Colonic mucosa (tissue), 4 donors: ENCODE results near the gene OBP2B. TPM values are rescaled to one million over a fixed set of nuclear protein-coding genes. Genes with fewer than 3 reads are reported as not detected.
"Not testable (repeated sequence)": the region's sequence is repeated elsewhere in the genome, so short reads cannot be mapped to it uniquely, and the experiment has no call there.

Source experiments
- DNase-seq: peaks from one replicate; pipeline ENCODE4 v3.0.0-alpha.2; 2020
- H3K27ac ChIP-seq: fragments of 200-600 bp; one replicate; pipeline ENCODE4 v1.8.0; 2021
- H3K27me3 ChIP-seq: fragments of 200-600 bp; one replicate; pipeline ENCODE4 v1.8.0; 2021
- H3K36me3 ChIP-seq: fragments of 200-600 bp; one replicate; pipeline ENCODE4 v1.8.0; 2021
- H3K4me1 ChIP-seq: fragments of 200-600 bp; one replicate; pipeline ENCODE4 v1.8.0; 2021; ENCODE audit warnings: mild to moderate bottlenecking
- H3K4me3 ChIP-seq: fragments of 200-600 bp; one replicate; pipeline ENCODE4 v1.8.0; 2021
- H3K9ac ChIP-seq, 2 donors: one replicate each; pipeline ENCODE4 v1.7.0; 2013; ENCODE audit warnings: control low read depth in 2 of 2, low read depth in 2 of 2, low read length in 2 of 2
- H3K9me3 ChIP-seq: fragments of 200-600 bp; one replicate; pipeline ENCODE4 v1.8.0; 2021
- intact Hi-C: fragments of 100-400 bp; cut with DNase I; formaldehyde crosslinking; loops from one replicate; pipeline ENCODE4 v1.14.1; 2022
- total RNA-seq, 2 donors: library from RNA; stranded (reverse); fragmentation: NEBNext Ultra II Directional in 1 of 2; extraction: Animal tissue kit (Norgen Biotek cat#: 25700) in 1 of 2; gene quantifications; one replicate each; pipeline ENCODE4 v1.2.1, GENCODE V29; 2021
- TF ChIP-seq, protein P1 (sequence below): fragments of 200-600 bp; IDR thresholded peaks from one replicate; pipeline ENCODE4 v1.8.0; 2022; ENCODE audit warnings: antibody characterized with exemption, mild to moderate bottlenecking
- donor health status: healthy.
- donor health status: DM: no; HTN: no; CAD: no.
- donor health status: DM: no; HTN: no; CAD: no.

The OBP2B gene
- total RNA-seq, 2 donors from 2014 or later, result not detected

DNA sequence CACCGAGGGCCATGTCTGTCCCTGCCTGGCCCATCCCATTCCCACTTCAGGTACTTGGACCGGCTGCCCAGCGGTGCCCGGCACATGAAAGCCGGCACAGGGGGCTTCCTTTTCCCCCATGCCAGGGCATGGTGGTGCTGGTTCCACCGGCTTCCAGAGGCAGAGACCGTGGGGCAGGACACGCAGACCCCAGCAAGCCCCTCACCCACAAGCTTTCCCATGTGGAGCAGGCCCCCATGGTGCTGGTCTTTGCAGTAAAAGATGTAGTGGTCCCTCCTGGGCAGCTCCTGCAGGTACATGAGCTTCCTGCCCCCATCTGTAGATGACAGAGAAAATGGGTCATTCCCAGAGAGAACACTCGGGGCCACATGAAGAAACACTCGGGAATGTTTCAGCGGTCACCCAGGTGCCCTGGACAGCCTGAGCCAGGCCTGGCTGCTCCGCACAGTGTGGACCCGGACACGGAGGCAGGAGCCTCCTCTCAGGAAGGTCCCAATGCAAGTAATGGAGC lies 2.0 kb downstream of the OBP2B start:
- no peaks in the 10 kb centered on the region for H3K27me3 ChIP-seq
- DNase-seq, result no peak

DNA sequence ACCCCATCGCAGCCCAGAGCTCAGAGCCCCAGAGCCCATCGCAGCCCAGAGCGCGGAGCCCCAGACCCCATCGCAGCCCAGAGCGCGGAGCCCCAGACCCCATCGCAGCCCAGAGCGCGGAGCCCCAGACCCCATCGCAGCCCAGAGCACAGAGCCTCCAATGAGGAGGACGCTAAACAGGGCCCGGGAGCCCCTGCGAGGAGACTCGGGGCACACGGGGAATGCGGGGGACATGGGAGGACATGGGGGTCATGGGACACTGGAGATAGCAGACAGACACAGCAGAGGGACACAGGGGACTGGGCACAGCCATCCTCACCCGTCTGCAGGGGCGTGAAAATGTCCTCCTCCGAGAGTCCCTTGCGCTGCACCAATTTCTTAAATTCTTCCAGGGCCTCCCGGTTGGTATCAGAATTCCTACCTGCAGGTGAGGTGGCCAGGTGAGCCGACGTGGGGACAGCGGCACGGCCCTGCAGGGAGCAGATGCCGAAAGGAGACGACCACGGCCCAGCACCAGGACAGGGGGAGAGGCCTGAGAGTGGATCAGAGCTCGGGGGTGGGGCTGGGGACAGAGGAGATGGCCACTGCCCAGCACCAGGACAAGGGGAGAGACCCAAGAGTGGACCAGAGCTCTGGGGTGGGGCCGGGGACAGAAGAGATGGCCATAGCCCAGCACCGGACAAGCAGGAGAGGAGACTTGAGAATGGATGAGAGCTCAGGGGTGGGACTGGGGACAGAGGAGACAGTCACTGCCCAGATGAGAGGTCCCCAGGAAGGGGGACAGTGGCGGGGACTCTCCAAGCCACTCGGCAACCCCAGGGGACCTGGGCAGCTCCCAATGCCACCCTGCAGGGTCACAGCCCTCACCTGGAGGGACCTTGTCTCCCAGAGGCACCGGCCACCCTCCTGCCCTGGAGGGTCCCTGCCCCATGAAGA lies 2.8 kb downstream of the OBP2B start:
- no peaks in the 10 kb centered on the region for H3K4me1 ChIP-seq
- H3K9ac ChIP-seq, result no peak overlapping the region
- H3K27ac ChIP-seq, result no peak overlapping the region
- TF ChIP-seq, protein P1, sequence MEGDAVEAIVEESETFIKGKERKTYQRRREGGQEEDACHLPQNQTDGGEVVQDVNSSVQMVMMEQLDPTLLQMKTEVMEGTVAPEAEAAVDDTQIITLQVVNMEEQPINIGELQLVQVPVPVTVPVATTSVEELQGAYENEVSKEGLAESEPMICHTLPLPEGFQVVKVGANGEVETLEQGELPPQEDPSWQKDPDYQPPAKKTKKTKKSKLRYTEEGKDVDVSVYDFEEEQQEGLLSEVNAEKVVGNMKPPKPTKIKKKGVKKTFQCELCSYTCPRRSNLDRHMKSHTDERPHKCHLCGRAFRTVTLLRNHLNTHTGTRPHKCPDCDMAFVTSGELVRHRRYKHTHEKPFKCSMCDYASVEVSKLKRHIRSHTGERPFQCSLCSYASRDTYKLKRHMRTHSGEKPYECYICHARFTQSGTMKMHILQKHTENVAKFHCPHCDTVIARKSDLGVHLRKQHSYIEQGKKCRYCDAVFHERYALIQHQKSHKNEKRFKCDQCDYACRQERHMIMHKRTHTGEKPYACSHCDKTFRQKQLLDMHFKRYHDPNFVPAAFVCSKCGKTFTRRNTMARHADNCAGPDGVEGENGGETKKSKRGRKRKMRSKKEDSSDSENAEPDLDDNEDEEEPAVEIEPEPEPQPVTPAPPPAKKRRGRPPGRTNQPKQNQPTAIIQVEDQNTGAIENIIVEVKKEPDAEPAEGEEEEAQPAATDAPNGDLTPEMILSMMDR, result no peak
- DNase-seq, result no peak
- no peaks in the 10 kb centered on the region for H3K9me3 ChIP-seq
- H3K36me3 ChIP-seq, result no peaks in the 10 kb centered on the region
- H3K4me3 ChIP-seq, result no peak overlapping the region
- H3K27me3 ChIP-seq, result no peaks in the 10 kb centered on the region
- intact Hi-C loops, result no loop called here

More for the DNA sequence above, 2.0 kb downstream of the OBP2B start:
- intact Hi-C loops, result no loop called here
- Histone ChIP-seq H3K9me3 (no peaks in the 10 kb centered on the region), H3K27ac (no peak overlapping the region), H3K9ac (no peak overlapping the region), H3K36me3 (no peaks in the 10 kb centered on the region), H3K4me1 (no peaks in the 10 kb centered on the region), H3K4me3 (no peak overlapping the region)
- TF ChIP-seq, protein P1, result no peak

DNA sequence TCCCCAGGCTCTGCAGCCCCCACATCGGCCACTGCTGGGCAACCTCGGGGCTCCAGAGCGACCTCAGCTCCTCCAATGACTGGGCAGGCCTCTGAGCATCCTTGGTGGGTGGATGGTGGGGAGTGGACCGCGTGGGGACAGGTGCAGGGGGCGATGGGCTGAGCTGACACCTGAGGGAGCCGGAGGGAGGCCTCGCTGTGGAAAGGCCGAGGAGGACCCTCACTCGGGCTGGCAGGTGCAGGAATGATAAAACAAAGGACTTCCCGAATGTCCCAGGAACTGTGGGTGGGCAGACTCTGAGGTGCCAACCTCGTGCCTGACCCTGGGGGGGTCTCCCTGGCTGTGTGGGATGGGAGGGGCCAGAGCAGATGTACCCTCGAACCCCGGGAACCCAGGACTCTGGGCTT lies 3.6 kb downstream of the OBP2B start:
- DNase-seq, H3K9ac ChIP-seq, H3K27ac ChIP-seq, H3K9me3 ChIP-seq, H3K27me3 ChIP-seq, H3K36me3 ChIP-seq, H3K4me1 ChIP-seq, H3K4me3 ChIP-seq, intact Hi-C loops: not testable (repeated sequence)

DNA sequence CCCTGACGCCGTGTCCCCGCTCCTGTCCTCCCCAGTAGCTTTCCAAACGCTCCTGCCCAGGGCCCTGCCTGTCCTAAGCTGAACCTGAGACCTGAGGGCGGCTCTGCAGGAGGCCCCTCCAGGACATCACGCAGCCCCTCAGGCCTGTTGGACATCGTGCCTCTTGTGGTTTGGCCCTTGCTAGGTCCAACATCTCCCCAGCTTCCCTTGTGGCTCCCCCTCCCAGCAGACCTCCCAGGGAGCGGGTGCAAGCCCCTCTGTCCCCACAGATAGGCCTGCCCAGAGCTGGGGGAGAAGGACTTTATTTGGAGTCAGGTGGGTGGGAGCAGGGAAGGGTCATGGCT lies 4.1 kb downstream of the OBP2B start:
- no peak for DNase-seq
- Histone ChIP-seq H3K9me3 (no peaks in the 10 kb centered on the region), H3K4me1 (no peaks in the 10 kb centered on the region), H3K27me3 (no peaks in the 10 kb centered on the region), H3K36me3 (no peaks in the 10 kb centered on the region), H3K27ac (no peak overlapping the region), H3K4me3 (no peak overlapping the region), H3K9ac (no peak overlapping the region)
- TF ChIP-seq, protein P1, result no peak
- intact Hi-C loops, result no loop called here

DNA sequence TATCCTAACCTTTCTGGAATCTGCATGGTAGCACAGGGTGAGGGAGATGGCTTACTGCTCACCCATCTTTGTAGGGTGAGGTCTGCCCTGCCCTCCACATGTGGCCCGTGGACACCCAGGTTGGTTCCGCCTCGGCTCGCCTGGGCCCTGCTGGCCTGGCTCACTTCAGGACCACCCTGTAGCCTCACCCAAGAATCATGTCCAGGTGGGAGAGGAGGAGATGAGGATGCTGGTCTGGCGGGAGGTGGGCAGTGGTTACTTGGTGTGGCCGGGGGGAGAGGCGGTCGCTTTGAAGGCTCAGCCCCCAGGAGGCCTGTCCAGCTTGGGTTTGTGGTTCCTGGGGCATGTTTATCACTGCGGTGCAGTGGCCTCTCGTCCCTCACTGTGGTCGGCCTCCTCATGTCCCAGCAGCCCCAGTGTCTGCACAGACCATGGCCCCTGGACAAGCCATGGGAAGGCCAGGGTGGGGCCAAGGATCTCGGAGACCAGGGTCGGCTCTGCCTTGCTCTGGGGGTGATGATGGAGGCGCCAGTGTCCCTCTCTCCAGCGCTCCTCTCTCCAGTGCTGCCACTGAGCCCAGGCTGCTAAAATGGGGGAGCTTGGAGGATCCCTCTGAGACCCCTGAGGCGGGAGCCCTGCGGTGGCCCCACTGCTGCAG lies 4.6 kb downstream of the OBP2B start:
- Histone ChIP-seq H3K27ac (no peak overlapping the region), H3K27me3 (no peaks in the 10 kb centered on the region), H3K9me3 (no peaks in the 10 kb centered on the region), H3K4me3 (no peak overlapping the region), H3K9ac (no peak overlapping the region), H3K36me3 (no peaks in the 10 kb centered on the region), H3K4me1 (no peaks in the 10 kb centered on the region)
- no peak for DNase-seq
- TF ChIP-seq, protein P1, result no peak
- intact Hi-C loops, result no loop called here
